KMS-11 (cell line): Measurements from ENCODE around the gene PGK2.

Experiments
- H2AFZ ChIP-seq: fragments of 200-600 bp; sonication (generic); 2 replicates; pipeline ENCODE4 v1.6.1; 2016; ENCODE audit warnings: antibody characterized with exemption, mixed run types, low read depth
- H3K27ac ChIP-seq: fragments of 200-600 bp; sonication (generic); 2 replicates; pipeline ENCODE4 v1.6.1; 2016; ENCODE audit warnings: mild to moderate bottlenecking, mixed run types
- H3K27me3 ChIP-seq: fragments of 200-600 bp; sonication (generic); 2 replicates; pipeline ENCODE4 v1.6.1; 2017; ENCODE audit warnings: mild to moderate bottlenecking, low read depth, mixed run types, moderate library complexity; ENCODE audit not compliant: insufficient read depth
- H3K36me3 ChIP-seq: fragments of 200-600 bp; sonication (generic); 2 replicates; pipeline ENCODE4 v1.6.1; 2017; ENCODE audit warnings: mild to moderate bottlenecking, mixed run types; ENCODE audit not compliant: insufficient read depth
- H3K4me1 ChIP-seq: fragments of 200-600 bp; sonication (generic); 2 replicates; pipeline ENCODE4 v1.6.1; 2016; ENCODE audit warnings: mild to moderate bottlenecking, low read depth, mixed run types; ENCODE audit not compliant: poor library complexity, severe bottlenecking
- H3K4me2 ChIP-seq: fragments of 200-600 bp; sonication (generic); 2 replicates; pipeline ENCODE4 v1.7.0; 2016; ENCODE audit warnings: mild to moderate bottlenecking, mixed run types
- H3K4me3 ChIP-seq: fragments of 200-600 bp; sonication (generic); IDR thresholded peaks from 2 replicates; pipeline ENCODE4 v1.6.1; 2017; ENCODE audit warnings: low read depth, low read length, mixed read lengths; ENCODE audit not compliant: insufficient read depth
- H3K79me2 ChIP-seq: fragments of 200-600 bp; sonication (generic); 2 replicates; pipeline ENCODE4 v1.6.1; 2016; ENCODE audit warnings: low read depth, mixed run types; ENCODE audit not compliant: insufficient read depth
- H3K9ac ChIP-seq: fragments of 200-600 bp; sonication (generic); 2 replicates; pipeline ENCODE4 v1.6.1; 2016; ENCODE audit warnings: mild to moderate bottlenecking, mixed run types
- H4K20me1 ChIP-seq: fragments of 200-600 bp; sonication (generic); 2 replicates; pipeline ENCODE4 v1.6.1; 2016; ENCODE audit warnings: mild to moderate bottlenecking, mixed run types; ENCODE audit not compliant: insufficient read depth
- CTCF ChIP-seq: fragments of 200-600 bp; sonication (generic); conservative IDR thresholded peaks from 2 replicates; pipeline ENCODE4 v1.6.1; 2017; ENCODE audit warnings: low read depth, mild to moderate bottlenecking, antibody characterized with exemption, low read length, moderate library complexity, mixed read lengths

The PGK2 gene

GRCh38 chr6:49787176-49787575 is at the start of gene PGK2:
Gene PGK2, minus strand, starts transcription at chr6:49787285. Its CDS starts 98 bp downstream, at chr6:49787187.
- no peaks in the 10 kb centered on the region for H3K79me2 ChIP-seq
- H3K27me3 ChIP-seq = no peaks in the 10 kb centered on the region
- H3K27ac ChIP-seq = no peak within 1 kb of the TSS
- H2AFZ ChIP-seq = no peak within 1 kb of the TSS
- peaks cover 10% of the 10 kb centered on the region for H3K4me1 ChIP-seq
- TF ChIP-seq CTCF = no peak
- H3K4me2 ChIP-seq = no peak within 1 kb of the TSS
- no peaks in the 10 kb centered on the region for H3K36me3 ChIP-seq
- no peak within 1 kb of the TSS for H3K4me3 ChIP-seq
- H3K9ac ChIP-seq = no peak within 1 kb of the TSS
- H4K20me1 ChIP-seq = no peaks in the 10 kb centered on the region

GRCh38 chr6:49835140-49835539 is 48.1 kb upstream of the PGK2 start:
- no peak overlapping the region for H2AFZ ChIP-seq
- H3K79me2 ChIP-seq = no peaks in the 10 kb centered on the region
- H3K9ac ChIP-seq = no peak overlapping the region
- no peaks in the 10 kb centered on the region for H3K36me3 ChIP-seq
- no peaks in the 10 kb centered on the region for H3K4me1 ChIP-seq
- H3K4me3 ChIP-seq = no peak overlapping the region
- TF ChIP-seq CTCF = no peak
- H3K27me3 ChIP-seq = no peaks in the 10 kb centered on the region
- no peak overlapping the region for H3K27ac ChIP-seq
- no peaks in the 10 kb centered on the region for H4K20me1 ChIP-seq
- H3K4me2 ChIP-seq = no peak overlapping the region

GRCh38 chr6:49833386-49833785 is 46.3 kb upstream of the PGK2 start:
- no peaks in the 10 kb centered on the region for H4K20me1 ChIP-seq
- H3K27ac ChIP-seq = no peak overlapping the region
- no peak overlapping the region for H3K4me2 ChIP-seq
- H3K79me2 ChIP-seq = no peaks in the 10 kb centered on the region
- no peak overlapping the region for H3K9ac ChIP-seq
- H3K4me3 ChIP-seq = no peak overlapping the region
- H3K4me1 ChIP-seq = peaks cover under 1% of the 10 kb centered on the region
- no peak for TF ChIP-seq CTCF
- H3K27me3 ChIP-seq = no peaks in the 10 kb centered on the region
- no peak overlapping the region for H2AFZ ChIP-seq
- H3K36me3 ChIP-seq = no peaks in the 10 kb centered on the region

GRCh38 chr6:49826743-49827406 is 39.8 kb upstream of the PGK2 start:
- Histone ChIP-seq H2AFZ (peak overlapping the region; percentile 62), H3K4me1 (peaks cover 30% of the 10 kb centered on the region), H3K79me2 (no peaks in the 10 kb centered on the region), H3K4me2 (peak overlapping the region; percentile 59), H4K20me1 (no peaks in the 10 kb centered on the region), H3K4me3 (no peak overlapping the region), H3K27ac (peak overlapping the region; percentile 81), H3K27me3 (no peaks in the 10 kb centered on the region), H3K36me3 (no peaks in the 10 kb centered on the region), H3K9ac (peak overlapping the region; percentile 68)
- TF ChIP-seq CTCF = no peak
